Measurements from ENCODE around the gene TAMALIN.

- TF ChIP-seq REST (IDR thresholded peaks at IDR 0.05; ENCODE audit: insufficient replicate concordance, low read depth) (no peak), CTCF (IDR thresholded peaks at IDR 0.05; ENCODE audit: insufficient read depth, low read length) (no peak), POLR2AphosphoS5 (IDR thresholded peaks at IDR 0.05; ENCODE audit: low read depth) (no peak), GABPA (IDR thresholded peaks at IDR 0.05; ENCODE audit: low read depth) (no peak), SPI1 (IDR thresholded peaks at IDR 0.05; ENCODE audit: borderline replicate concordance, low read depth) (no peak)
Observed at GRCh38 chr12:52009081-52009751, 2.5 kb downstream of the TAMALIN start.

All from HL-60 (cell line).